HG02852 (cell line): ENCODE results near the gene ALKBH3.

Experiments used
- ATAC-seq: cut with Tn5 transposase; IDR thresholded peaks from one replicate; pipeline ENCODE4 v1.9.1; 2021; ENCODE audit warnings: mild to moderate bottlenecking, moderate library complexity; ENCODE audit not compliant: unreplicated experiment

Gene ALKBH3

GRCh38 chr11:43880640-43881159, at the start of gene ALKBH3:
ALKBH3 (plus strand) TSS chr11:43880831; CDS start chr11:43882653, 1,822 bp downstream.
- ATAC-seq, result peak; percentile 99

DNA sequence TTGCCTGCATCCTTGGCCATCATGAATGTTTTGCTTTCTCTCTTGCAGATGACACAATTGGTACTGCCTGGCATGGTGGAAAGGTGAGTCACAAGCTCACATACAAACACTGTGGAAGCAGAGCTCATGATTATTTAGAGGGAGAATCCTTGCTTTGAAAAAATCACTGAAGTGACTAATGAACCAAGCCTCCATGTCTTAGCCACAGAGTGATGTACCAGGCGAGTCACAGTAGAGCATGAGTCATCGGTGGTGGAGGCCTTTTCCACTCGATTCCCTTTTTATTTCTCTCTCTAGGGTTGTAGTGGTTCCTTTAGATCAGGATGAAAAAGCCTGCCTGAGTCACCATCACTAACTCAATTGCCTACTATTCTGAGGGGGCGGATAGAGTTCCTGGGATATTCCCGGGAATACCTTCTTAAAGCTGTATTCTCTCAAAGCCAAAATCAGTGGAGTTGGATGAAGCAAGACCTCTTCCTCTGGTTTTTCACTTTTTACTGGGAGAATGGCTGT, 49.6 kb upstream of the ALKBH3 start:
- no peak for ATAC-seq

DNA sequence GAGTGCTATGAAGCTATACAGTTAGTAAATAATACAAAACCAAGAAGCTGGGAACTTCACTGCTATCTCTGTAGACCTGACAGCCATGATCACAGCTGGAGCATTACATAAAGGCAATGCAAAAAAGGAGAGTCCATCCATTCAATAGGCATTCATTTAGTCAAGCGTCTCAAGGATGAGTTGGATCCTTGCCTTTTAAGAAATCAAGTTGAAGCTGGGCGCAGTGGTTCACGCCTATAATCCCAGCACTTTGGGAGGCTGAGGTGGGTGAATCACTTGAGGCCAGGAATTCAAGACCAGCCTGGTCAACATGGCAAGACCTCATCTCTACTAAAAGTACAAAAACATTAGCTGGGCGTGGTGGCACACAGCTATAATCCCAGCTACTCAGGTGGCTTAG, 48.1 kb upstream of the ALKBH3 start:
- ATAC-seq, result no peak

DNA sequence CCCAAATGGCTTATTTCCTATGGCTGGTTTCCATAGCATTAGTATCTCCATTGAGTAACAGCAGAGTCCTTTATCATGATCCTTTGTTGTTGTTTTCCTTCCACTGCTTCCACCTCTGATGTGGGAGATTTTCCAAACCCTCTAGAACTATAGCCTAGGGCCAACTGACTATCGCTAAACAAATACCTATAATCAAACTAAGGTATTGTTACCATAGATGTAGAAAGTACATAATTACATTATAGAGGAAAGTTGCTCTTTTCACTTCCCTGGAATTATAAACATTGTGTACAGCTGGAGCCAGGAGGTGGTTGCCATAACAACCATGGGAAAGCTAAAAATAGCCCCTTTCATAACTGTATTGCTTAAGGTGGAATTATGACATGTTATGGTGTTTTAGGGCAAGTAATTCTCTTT, 47.0 kb upstream of the ALKBH3 start:
- ATAC-seq, result no peak

DNA sequence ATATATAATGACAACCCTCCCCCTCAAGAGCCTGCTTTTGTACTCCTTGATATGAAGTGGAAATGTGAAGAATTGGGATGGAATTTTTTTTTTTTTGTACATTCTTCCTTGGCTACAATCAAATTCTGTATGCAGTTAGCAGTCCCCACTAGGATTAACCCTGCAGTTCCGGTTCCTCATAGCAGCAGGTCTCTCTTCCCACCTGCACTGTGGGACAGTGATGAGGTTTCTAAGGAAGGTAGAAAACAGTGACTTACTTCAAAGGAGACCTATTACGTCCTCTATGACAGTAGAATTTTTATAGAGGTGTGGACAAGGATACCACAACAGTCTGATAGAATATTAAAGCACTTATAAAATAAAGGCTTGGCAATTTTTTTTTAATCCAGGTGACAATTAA, 46.3 kb upstream of the ALKBH3 start:
- no peak for ATAC-seq

- ATAC-seq, result no peak
These were observed 45.5 kb upstream of the ALKBH3 start for GRCh38 chr11:43835104-43835503.

GRCh38 chr11:43837879-43838278, 42.8 kb upstream of the ALKBH3 start:
- ATAC-seq, result no peak

- no peak for ATAC-seq
These were observed 38.6 kb upstream of the ALKBH3 start for GRCh38 chr11:43842021-43842420.

- no peak for ATAC-seq
These were observed 34.8 kb upstream of the ALKBH3 start for GRCh38 chr11:43845816-43846215.

DNA sequence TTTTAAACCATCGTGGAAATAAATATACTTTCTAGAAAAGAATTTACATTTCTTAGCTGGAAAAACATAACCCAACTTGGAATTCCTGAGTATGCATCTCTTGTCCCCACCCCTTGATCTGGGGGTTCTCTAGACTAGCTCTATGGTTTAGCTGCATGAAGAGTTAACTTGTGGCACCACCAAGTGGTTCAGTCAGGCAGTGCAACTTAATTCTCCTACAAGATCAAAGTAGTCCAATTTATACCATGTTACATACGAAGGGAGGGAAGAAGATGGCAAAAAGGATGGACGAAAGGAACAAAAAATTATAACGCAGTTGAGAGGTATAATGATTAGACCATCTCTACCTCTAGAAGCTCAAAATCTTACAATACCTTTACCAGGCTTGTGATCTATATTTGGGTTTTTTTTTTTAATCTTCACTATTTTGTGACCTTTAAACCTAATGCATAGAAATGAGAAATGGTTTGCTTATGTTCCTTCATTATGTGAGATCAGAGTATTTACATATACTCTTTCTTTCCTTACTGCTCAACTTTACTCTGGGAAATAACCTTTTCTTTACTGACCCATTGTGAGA, 28.5 kb upstream of the ALKBH3 start:
- peak; percentile 83 for ATAC-seq

DNA sequence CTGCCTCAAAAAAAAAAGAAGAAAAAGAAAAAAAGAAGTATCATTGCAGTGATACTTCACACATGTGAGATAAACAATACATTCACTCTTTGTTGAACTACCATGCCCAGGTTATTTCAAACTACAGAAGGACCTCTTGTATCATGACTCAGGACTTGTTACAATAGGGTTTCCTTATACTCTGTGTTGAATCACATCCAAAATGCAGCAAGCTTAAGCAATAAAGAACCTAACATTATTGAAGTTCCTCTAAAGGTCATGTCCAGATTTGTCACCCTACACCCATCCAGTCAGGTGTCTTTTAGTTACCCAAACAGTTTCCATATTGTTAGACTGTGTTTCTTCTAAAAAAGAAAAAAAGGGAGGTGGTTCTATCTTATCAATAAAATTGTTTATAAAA, 26.9 kb upstream of the ALKBH3 start:
- no peak for ATAC-seq

DNA sequence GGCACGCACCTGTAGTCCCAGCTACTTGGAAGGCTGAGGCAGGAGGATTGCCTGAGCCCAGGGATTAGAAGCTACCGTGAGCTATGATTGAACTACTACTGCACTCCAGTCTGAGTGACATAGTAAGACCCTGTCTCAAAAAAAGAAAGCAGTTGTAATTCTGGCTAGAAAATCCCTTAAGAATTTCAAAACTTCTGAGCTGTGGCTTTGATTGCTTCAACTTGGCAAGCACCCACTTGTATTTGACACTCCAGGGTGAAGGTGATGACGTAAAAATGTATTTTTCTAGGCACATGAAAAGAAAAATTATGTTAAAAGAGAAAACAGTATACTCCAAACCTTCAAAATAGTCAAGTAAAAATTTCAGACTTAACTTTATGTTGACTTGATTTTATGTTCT, 23.6 kb upstream of the ALKBH3 start:
- ATAC-seq, result no peak

- no peak for ATAC-seq
These were observed 19.5 kb upstream of the ALKBH3 start for GRCh38 chr11:43861141-43861540.

DNA sequence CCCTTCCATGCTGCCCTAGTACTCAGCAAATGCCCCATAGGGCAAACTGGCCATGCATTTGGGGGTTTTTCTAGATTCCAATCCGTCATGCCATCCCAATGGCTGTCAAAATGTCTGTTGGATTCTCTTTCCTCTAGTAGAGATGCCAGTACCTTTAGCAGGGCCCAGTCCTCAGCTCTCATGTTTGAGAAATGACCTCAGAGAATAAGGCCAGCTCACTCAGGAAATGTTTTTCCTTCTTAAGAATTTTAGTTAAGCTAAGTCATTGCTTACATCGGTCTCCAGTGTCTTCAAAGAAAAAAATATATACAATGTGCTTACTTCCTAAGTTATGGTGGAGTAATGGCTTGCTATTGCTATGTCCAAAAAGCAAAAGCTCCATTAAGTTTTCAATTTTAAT, 14.1 kb upstream of the ALKBH3 start:
- no peak for ATAC-seq

GRCh38 chr11:43866969-43867368, 13.7 kb upstream of the ALKBH3 start:
- no peak for ATAC-seq

DNA sequence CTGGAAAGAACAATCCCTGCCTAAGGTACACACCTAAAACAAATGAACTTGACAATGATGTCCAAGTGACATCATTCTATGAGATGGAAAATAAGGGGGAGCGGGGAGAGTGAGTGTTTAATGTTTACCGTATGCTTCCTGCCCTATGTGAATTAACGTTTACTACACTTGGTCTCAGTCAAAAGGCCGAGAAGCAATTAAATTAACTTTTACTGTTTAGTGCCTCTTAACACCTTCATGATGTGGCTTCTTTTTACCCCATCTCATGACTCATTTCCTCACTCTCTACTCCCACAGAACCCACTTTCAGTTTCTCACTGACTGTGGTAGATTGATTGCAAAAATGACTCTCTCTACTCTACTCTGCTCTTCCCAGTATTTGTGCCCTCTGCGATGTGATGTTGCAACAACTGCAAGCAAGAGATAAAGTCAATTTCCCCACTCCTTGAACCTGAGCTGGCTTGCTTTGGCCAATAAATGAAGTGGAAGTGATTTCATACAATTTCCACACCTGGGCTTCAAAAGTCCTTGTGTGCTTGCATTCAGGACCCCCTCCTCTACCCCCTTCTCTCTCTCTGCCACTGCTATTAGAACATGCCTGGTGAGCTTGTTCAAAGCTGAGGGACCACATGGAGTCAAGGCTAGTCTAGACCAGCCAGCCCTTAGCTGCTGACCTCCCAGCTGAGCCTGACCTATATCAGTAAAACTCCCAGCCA, 11.6 kb upstream of the ALKBH3 start:
- peak; percentile 100 for ATAC-seq

DNA sequence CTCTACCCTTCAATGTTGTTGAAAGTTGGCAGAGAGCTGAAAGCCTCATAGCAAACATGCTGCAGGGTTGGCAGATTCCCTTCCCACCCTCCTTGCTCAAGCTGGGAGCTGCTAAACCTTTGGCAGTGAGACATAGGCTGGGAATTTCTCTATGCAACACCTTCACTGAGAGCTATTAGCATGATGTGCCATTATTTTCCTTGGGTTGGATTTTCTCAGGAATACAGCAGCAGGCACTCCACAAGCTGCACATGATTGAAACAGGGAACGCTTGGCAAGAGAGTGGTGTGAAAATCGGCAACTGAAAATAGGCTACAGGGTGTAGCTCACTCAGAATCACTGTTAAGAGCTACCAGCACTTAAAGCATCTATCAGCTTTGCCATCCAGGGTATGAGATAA, 9.6 kb upstream of the ALKBH3 start:
- ATAC-seq, result no peak

DNA sequence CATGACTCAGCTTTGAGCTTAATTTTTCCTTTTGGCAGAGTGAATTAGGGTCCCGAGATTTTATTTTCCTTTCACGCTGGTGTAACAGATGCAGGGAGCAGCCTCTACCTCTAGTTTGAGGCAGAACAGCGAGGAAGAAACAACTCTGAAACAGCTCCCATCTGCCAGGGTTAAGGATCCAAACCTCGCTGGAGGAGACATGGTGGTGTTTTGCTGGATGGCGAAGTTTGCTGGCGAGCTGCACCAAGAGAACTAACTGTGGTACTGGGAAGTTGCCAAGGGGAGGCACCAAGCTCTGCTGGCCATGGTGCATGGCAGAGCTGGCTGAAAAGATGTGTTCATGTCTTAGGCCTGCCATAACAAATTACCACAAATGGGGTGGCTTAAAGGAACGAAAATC, 7.6 kb upstream of the ALKBH3 start:
- ATAC-seq, result no peak

GRCh38 chr11:43874078-43874477, 6.6 kb upstream of the ALKBH3 start:
- ATAC-seq, result no peak

DNA sequence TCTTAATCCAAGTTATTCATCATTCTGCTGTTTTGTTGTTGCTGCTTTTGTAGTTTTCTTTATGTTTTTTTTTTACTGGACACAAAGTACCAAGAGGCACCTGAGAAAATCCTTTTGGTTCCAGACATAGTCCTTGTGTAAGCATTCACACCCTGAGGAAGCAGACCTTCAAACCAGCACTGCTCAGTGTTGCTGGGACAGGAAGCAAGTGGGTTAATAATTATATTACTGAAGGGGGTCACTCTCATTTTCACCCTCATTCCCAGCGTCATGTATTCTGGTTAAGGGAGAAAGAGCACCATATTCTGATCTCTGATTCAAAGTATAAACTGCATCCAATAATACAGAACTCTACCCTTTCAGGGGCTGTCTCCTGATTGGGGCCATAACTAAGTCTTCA, 5.9 kb upstream of the ALKBH3 start:
- no peak for ATAC-seq

DNA sequence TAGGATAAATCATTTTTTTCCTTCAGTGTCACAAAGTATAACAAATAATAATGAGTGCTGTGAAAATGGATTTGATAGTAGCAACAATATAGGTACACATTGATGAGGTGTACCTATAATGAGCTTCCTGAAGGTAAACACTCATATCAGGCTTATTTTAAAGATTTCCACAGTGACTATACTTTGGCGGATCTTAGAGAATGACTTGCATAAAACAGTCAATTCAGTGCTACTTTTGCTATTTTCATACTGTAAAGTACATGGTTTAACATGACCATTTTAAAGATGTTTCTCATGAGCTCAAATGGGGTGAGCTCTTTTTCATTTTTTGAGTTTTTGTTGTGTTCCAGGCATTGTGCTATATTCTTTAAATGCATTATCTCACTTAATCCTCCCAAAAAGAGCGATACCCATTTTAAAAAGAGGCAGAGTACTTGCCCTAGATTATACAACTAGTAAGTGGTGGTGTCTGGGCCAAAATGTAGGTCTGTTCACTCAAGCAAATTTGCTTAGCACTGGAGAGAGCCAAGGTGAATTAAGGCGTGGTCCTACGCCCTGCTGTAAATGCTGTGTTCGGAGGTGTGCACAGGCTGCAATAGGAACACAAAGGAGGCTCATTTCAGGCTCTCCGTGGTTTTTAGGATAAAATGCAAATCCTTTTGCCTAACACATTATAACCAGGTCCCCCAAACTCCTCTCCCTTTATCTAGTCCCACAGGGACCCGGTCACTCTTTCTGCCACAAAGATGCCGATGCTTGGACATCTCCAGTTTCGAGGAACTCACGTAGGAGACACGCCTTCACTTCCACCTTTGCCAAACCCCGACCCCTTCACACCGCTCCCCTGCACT, 617 bp upstream of the ALKBH3 start:
- no peak for ATAC-seq
